ENCODE measurements around the gene PPIL6. TPM values are rescaled to one million over a fixed set of nuclear protein-coding genes. Genes with fewer than 3 reads are reported as not detected.
A peak's percentile ranks its signal among the peaks of the same experiment; 100 is the strongest.

Gene PPIL6
- polyA plus RNA-seq, 1 experiment, result 0.83 TPM

DNA sequence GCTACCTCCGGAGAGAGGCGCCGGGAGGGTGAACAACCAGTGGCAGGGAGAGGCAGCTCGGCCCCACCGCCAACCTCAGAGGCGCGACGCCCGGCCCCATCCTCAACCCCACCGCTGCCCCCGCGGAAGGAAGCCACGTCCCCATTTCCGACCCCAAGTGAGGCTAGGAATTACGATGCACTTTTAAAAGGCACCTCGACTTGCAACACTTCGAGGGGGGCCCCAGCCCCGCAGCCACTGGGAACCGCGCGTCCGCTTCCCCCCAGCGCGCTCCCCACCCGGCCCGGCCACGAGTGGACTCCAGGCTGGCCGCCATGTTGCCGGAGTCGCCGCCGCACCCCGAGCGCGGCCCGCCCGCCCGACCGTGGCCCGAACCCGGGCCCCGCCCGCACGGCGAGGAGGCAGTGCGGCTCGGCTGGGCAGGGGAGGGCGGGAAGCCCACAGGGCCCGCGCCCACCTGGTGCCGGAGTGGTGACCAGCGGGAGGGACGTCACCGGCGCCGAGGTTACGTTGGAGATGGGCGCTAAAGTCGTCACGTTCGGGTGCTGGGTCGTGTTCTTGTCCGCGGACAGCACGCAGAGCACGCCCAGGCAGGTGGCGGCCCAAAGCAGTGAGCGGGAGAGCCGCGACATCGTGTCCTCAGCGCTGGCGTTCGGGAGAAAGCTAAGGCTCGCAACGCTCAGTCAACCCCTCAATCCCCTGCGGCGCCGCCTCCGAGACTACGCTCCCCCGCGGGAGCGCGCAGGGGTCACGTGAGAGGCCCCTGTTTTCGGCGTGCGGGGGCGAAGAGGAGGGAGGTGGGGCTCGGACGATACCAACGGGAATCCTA, 58.5 kb downstream of the PPIL6 start, which contains the start of gene CD164:
CD164 (minus strand) TSS at position 721 of the 829 bp plus-strand sequence; CDS start at position 632, 89 bp downstream.
- TF ChIP-seq, protein P1, sequence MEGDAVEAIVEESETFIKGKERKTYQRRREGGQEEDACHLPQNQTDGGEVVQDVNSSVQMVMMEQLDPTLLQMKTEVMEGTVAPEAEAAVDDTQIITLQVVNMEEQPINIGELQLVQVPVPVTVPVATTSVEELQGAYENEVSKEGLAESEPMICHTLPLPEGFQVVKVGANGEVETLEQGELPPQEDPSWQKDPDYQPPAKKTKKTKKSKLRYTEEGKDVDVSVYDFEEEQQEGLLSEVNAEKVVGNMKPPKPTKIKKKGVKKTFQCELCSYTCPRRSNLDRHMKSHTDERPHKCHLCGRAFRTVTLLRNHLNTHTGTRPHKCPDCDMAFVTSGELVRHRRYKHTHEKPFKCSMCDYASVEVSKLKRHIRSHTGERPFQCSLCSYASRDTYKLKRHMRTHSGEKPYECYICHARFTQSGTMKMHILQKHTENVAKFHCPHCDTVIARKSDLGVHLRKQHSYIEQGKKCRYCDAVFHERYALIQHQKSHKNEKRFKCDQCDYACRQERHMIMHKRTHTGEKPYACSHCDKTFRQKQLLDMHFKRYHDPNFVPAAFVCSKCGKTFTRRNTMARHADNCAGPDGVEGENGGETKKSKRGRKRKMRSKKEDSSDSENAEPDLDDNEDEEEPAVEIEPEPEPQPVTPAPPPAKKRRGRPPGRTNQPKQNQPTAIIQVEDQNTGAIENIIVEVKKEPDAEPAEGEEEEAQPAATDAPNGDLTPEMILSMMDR (IDR thresholded peaks at IDR 0.05; ENCODE audit: low read depth, low read length), result no peak
- ChIA-PET POLR2A (interaction anchor here (0.6 to 2.7 kb wide), 8 partner anchors 11 to 1189 kb away, joined by 3 to 22 read pairs (median 4); partner anchors contain the start of genes CEP57L1, PPIL6, SESN1 and SMPD2), CTCF (interaction anchor here (0.6 to 4.4 kb wide), 6 partner anchors 9 to 309 kb away, joined by 3 to 47 read pairs (median 4); no protein-coding TSS in a partner anchor)
- Histone ChIP-seq H3K27me3 (ENCODE audit: control insufficient read depth, insufficient read depth, low read length) (no peaks in the 10 kb centered on the region), H3K9me3 (ENCODE audit: control insufficient read depth, insufficient read depth, low read length) (no peaks in the 10 kb centered on the region; the same call in 1 of the 2 replicates), H3K4me3 (ENCODE audit: low read depth, low read length) (peak within 1 kb of the TSS; percentile 98), H3K27ac (ENCODE audit: low read depth, low read length) (peak within 1 kb of the TSS; percentile 99)
- DNase-seq (ENCODE audit: low read depth, low spot score), result peak; percentile 89

DNA sequence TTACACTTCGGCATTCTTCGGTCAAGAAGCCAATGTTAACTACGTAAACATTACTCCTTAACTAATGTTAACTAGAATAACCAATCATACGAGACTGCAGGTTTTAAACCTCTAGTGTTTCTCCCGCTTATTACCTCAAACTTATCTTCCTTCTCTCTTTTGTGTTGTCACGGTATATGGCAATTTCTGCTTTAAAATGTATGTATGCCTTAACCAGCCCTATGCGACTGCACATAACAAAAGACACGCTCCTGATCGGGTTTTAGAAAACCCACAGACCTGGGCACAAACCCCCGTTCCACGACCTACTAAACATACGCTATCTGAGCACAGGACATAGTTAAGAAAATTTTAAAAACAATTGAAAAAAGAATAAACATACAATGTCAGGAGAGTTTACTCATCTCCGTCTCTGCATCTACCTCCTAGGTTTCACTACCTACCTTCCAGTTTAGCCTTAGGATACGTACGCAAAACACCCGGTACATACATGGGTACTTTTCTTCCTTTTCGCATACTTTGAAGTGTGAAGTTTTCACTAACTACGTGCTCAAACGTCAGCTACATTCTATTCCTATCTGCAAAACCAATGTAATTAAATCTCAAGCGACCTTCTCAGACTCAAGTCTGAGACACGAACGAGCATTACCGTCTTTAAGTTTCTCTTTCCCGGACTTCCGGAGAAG, 59.2 kb downstream of the PPIL6 start:
- ChIA-PET CTCF (interaction anchor here (4.4 kb wide), 1 partner anchor 193 kb away, joined by 47 read pairs; no protein-coding TSS in a partner anchor), POLR2A (interaction anchor here (0.9 kb wide), 1 partner anchor 60 kb away, joined by 3 read pairs; the partner anchor contains the start of genes PPIL6 and SMPD2)
- peak overlapping the region; percentile 85 for H3K27ac ChIP-seq (ENCODE audit: low read depth, low read length)
- TF ChIP-seq, protein P1 (IDR thresholded peaks at IDR 0.05; ENCODE audit: low read depth, low read length), result no peak
- H3K4me3 ChIP-seq (ENCODE audit: low read depth, low read length), result peak overlapping the region; percentile 98
- no peaks in the 10 kb centered on the region; the same call in 1 of the 2 replicates for H3K9me3 ChIP-seq (ENCODE audit: control insufficient read depth, insufficient read depth, low read length)
- DNase-seq (ENCODE audit: low read depth, low spot score), result no peak
- no peaks in the 10 kb centered on the region for H3K27me3 ChIP-seq (ENCODE audit: control insufficient read depth, insufficient read depth, low read length)

DNA sequence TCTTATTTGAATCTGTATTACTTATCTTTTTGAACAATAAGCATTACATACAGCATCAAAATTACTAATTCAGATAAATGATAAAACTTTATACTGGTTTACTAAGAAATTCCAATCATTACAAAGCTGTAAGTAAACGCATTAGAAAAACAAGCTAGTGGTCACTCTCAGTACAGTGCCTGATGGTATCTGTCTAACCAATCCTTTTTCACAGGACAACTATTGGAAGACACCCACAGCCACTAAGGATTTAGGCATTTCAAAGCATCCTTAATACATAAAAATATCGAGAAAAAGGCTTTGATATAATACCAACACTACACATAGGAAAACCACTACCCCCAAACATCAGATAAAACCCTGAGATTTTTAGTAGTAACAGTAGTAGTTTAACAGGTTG, 60.7 kb downstream of the PPIL6 start:
- Histone ChIP-seq H3K4me3 (ENCODE audit: low read depth, low read length) (peak overlapping the region; percentile 98), H3K9me3 (ENCODE audit: control insufficient read depth, insufficient read depth, low read length) (no peaks in the 10 kb centered on the region; the same call in 1 of the 2 replicates), H3K27me3 (ENCODE audit: control insufficient read depth, insufficient read depth, low read length) (no peaks in the 10 kb centered on the region), H3K27ac (ENCODE audit: low read depth, low read length) (no peak overlapping the region)
- ChIA-PET CTCF (interaction anchor here (1.0 kb wide), 1 partner anchor 192 kb away, joined by 3 read pairs; no protein-coding TSS in a partner anchor), POLR2A (no interaction called here)
- no peak for DNase-seq (ENCODE audit: low read depth, low spot score)
- TF ChIP-seq, protein P1 (IDR thresholded peaks at IDR 0.05; ENCODE audit: low read depth, low read length), result no peak

DNA sequence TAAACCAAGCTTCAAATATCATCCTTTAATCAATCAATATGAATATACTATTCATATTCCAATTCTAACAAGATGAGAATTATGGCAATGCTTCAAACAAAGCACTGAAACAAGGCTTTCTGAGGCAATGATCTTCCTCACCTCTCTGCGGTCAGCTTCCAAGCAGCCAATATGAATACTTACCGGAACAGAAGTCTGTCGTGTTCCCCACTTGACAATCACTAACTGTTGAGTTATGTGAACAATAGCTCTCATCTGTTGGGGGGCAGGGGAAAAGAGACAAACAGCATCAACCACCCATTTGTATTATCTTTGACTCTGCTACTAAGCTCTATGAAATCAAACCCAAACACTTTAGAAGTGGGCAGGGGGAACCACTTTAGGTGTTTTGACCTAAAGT, 62.7 kb downstream of the PPIL6 start:
- CTCF ChIA-PET, result interaction anchor here (0.6 to 0.8 kb wide), 2 partner anchors 12 to 207 kb away, joined by 3 to 4 read pairs; no protein-coding TSS in a partner anchor
- Histone ChIP-seq H3K9me3 (ENCODE audit: control insufficient read depth, insufficient read depth, low read length) (no peaks in the 10 kb centered on the region; the same call in 1 of the 2 replicates), H3K27ac (ENCODE audit: low read depth, low read length) (no peak overlapping the region), H3K27me3 (ENCODE audit: control insufficient read depth, insufficient read depth, low read length) (no peaks in the 10 kb centered on the region), H3K4me3 (ENCODE audit: low read depth, low read length) (no peak overlapping the region)
- DNase-seq (ENCODE audit: low read depth, low spot score), result no peak
- TF ChIP-seq, protein P1 (IDR thresholded peaks at IDR 0.05; ENCODE audit: low read depth, low read length), result no peak
- POLR2A ChIA-PET, result no interaction called here
